Measurements from ENCODE around the gene BABAM2. TPM values are rescaled to one million over a fixed set of nuclear protein-coding genes. Genes with fewer than 3 reads are reported as not detected.

Gene BABAM2
- total and polyA plus RNA-seq, 2 experiments from 2014 or later: 17.8 to 21.5 TPM

DNA sequence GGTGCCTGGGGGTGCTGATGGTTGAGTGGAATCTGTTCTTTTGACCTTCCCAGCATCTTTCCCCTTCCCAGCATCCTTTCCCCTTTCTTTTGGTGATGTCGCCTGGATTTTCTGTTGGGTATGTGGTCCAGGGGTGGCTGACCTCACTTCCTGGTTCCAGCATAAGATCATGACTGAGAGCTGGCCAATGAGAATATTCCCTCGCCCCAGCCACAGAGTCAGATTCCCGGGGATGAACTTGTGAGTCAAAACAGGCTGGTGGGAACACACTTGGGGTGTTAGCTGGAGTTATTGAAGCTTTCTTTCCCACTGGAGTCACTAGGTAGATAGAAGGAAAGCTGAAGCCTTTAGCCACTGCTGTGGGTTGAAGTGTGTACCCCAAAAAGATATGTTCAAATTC lies 474.1 kb downstream of the BABAM2 start (continued):
- TF ChIP-seq, protein P1, sequence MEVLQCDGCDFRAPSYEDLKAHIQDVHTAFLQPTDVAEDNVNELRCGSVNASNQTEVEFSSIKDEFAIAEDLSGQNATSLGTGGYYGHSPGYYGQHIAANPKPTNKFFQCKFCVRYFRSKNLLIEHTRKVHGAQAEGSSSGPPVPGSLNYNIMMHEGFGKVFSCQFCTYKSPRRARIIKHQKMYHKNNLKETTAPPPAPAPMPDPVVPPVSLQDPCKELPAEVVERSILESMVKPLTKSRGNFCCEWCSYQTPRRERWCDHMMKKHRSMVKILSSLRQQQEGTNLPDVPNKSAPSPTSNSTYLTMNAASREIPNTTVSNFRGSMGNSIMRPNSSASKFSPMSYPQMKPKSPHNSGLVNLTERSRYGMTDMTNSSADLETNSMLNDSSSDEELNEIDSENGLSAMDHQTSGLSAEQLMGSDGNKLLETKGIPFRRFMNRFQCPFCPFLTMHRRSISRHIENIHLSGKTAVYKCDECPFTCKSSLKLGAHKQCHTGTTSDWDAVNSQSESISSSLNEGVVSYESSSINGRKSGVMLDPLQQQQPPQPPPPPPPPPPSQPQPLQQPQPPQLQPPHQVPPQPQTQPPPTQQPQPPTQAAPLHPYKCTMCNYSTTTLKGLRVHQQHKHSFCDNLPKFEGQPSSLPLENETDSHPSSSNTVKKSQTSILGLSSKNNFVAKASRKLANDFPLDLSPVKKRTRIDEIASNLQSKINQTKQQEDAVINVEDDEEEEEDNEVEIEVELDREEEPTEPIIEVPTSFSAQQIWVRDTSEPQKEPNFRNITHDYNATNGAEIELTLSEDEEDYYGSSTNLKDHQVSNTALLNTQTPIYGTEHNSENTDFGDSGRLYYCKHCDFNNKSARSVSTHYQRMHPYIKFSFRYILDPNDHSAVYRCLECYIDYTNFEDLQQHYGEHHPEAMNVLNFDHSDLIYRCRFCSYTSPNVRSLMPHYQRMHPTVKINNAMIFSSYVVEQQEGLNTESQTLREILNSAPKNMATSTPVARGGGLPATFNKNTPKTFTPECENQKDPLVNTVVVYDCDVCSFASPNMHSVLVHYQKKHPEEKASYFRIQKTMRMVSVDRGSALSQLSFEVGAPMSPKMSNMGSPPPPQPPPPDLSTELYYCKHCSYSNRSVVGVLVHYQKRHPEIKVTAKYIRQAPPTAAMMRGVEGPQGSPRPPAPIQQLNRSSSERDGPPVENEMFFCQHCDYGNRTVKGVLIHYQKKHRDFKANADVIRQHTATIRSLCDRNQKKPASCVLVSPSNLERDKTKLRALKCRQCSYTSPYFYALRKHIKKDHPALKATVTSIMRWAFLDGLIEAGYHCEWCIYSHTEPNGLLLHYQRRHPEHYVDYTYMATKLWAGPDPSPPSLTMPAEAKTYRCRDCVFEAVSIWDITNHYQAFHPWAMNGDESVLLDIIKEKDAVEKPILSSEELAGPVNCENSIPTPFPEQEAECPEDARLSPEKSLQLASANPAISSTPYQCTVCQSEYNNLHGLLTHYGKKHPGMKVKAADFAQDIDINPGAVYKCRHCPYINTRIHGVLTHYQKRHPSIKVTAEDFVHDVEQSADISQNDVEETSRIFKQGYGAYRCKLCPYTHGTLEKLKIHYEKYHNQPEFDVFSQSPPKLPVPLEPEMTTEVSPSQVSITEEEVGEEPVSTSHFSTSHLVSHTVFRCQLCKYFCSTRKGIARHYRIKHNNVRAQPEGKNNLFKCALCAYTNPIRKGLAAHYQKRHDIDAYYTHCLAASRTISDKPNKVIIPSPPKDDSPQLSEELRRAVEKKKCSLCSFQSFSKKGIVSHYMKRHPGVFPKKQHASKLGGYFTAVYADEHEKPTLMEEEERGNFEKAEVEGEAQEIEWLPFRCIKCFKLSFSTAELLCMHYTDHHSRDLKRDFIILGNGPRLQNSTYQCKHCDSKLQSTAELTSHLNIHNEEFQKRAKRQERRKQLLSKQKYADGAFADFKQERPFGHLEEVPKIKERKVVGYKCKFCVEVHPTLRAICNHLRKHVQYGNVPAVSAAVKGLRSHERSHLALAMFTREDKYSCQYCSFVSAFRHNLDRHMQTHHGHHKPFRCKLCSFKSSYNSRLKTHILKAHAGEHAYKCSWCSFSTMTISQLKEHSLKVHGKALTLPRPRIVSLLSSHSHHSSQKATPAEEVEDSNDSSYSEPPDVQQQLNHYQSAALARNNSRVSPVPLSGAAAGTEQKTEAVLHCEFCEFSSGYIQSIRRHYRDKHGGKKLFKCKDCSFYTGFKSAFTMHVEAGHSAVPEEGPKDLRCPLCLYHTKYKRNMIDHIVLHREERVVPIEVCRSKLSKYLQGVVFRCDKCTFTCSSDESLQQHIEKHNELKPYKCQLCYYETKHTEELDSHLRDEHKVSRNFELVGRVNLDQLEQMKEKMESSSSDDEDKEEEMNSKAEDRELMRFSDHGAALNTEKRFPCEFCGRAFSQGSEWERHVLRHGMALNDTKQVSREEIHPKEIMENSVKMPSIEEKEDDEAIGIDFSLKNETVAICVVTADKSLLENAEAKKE (CRISPR knock-in tag; IDR thresholded peaks at IDR 0.05): no peak
- TF ChIP-seq, protein P2, sequence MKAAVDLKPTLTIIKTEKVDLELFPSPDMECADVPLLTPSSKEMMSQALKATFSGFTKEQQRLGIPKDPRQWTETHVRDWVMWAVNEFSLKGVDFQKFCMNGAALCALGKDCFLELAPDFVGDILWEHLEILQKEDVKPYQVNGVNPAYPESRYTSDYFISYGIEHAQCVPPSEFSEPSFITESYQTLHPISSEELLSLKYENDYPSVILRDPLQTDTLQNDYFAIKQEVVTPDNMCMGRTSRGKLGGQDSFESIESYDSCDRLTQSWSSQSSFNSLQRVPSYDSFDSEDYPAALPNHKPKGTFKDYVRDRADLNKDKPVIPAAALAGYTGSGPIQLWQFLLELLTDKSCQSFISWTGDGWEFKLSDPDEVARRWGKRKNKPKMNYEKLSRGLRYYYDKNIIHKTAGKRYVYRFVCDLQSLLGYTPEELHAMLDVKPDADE (IDR thresholded peaks at IDR 0.05): no peak
- TF ChIP-seq EZH2 (IDR thresholded peaks at IDR 0.05; ENCODE audit: low read depth, unreplicated experiment) (no peak), ZNF331 (CRISPR knock-in tag; IDR thresholded peaks at IDR 0.05; ENCODE audit: low read depth) (no peak), ZNF114 (CRISPR knock-in tag; IDR thresholded peaks at IDR 0.05) (no peak), POLR2AphosphoS5 (IDR thresholded peaks at IDR 0.05; ENCODE audit: low read depth) (no peak), STAT1 (IDR thresholded peaks at IDR 0.05; ENCODE audit: unreplicated experiment) (no peak), EZH2phosphoT487 (IDR thresholded peaks at IDR 0.05; ENCODE audit: unreplicated experiment) (no peak)
- TF ChIP-seq, protein P3, sequence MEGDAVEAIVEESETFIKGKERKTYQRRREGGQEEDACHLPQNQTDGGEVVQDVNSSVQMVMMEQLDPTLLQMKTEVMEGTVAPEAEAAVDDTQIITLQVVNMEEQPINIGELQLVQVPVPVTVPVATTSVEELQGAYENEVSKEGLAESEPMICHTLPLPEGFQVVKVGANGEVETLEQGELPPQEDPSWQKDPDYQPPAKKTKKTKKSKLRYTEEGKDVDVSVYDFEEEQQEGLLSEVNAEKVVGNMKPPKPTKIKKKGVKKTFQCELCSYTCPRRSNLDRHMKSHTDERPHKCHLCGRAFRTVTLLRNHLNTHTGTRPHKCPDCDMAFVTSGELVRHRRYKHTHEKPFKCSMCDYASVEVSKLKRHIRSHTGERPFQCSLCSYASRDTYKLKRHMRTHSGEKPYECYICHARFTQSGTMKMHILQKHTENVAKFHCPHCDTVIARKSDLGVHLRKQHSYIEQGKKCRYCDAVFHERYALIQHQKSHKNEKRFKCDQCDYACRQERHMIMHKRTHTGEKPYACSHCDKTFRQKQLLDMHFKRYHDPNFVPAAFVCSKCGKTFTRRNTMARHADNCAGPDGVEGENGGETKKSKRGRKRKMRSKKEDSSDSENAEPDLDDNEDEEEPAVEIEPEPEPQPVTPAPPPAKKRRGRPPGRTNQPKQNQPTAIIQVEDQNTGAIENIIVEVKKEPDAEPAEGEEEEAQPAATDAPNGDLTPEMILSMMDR (conservative IDR thresholded peaks at IDR 0.05; ENCODE audit: low read depth in 2 of 2): no peak
- TF ChIP-seq, protein P4, sequence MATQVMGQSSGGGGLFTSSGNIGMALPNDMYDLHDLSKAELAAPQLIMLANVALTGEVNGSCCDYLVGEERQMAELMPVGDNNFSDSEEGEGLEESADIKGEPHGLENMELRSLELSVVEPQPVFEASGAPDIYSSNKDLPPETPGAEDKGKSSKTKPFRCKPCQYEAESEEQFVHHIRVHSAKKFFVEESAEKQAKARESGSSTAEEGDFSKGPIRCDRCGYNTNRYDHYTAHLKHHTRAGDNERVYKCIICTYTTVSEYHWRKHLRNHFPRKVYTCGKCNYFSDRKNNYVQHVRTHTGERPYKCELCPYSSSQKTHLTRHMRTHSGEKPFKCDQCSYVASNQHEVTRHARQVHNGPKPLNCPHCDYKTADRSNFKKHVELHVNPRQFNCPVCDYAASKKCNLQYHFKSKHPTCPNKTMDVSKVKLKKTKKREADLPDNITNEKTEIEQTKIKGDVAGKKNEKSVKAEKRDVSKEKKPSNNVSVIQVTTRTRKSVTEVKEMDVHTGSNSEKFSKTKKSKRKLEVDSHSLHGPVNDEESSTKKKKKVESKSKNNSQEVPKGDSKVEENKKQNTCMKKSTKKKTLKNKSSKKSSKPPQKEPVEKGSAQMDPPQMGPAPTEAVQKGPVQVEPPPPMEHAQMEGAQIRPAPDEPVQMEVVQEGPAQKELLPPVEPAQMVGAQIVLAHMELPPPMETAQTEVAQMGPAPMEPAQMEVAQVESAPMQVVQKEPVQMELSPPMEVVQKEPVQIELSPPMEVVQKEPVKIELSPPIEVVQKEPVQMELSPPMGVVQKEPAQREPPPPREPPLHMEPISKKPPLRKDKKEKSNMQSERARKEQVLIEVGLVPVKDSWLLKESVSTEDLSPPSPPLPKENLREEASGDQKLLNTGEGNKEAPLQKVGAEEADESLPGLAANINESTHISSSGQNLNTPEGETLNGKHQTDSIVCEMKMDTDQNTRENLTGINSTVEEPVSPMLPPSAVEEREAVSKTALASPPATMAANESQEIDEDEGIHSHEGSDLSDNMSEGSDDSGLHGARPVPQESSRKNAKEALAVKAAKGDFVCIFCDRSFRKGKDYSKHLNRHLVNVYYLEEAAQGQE (IDR thresholded peaks at IDR 0.05; ENCODE audit: unreplicated experiment): no peak
